Measurements from ENCODE around the gene BTG2.
"Not testable (repeated sequence)": the region's sequence is repeated elsewhere in the genome, so short reads cannot be mapped to it uniquely, and the experiment has no call there.

The BTG2 gene, protein sequence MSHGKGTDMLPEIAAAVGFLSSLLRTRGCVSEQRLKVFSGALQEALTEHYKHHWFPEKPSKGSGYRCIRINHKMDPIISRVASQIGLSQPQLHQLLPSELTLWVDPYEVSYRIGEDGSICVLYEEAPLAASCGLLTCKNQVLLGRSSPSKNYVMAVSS

DNA sequence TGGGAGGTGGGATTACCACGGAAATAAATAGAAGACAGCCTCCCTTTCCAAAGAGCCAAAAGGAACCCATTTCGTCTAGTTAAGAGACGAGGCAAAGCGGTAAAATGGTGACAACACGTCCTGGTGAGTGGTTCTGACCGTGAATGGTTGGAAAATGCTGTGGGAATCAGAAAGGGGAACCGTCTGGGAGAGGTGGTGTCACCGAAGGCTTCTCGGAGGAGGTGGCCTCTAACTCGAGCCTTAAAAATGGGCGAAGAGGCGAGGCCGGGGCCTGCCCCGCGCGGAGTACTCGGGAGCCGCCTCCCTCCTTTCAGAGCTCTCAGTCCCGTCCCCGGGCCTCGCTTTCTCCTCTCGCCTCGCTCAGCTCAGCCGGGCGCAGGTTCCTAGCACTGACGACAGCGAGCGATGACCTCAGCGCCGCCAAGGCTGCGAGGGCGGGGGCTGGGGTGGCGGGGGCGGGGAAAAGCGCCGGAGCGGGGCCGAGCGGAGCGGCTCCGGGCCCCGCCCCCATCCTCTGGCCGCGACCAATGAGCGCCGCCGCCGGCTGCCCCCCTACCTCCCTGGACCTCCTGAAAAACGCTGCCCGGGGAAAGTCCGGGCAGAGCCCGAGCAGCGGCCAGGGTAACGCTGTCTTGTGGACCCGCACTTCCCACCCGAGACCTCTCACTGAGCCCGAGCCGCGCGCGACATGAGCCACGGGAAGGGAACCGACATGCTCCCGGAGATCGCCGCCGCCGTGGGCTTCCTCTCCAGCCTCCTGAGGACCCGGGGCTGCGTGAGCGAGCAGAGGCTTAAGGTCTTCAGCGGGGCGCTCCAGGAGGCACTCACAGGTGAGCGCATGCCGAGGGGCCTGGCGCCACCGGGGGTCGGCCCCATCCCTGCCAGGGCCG, at the start of gene BTG2:
BTG2 (plus strand) TSS at position 601 of the 890 bp plus-strand sequence; CDS start at position 689, 88 bp downstream.
- peaks cover 32 to 34% (median 34%) of the 10 kb centered on the region in 3 donors for H3K36me3 ChIP-seq
- peak; percentile 93 to 97 for DNase-seq
- no peaks in the 10 kb centered on the region for H3K27me3 ChIP-seq
- intact Hi-C loops (cut with DNase I; ENCODE audit: low total_unique reads): no loop called here
- TF ChIP-seq, protein P1, sequence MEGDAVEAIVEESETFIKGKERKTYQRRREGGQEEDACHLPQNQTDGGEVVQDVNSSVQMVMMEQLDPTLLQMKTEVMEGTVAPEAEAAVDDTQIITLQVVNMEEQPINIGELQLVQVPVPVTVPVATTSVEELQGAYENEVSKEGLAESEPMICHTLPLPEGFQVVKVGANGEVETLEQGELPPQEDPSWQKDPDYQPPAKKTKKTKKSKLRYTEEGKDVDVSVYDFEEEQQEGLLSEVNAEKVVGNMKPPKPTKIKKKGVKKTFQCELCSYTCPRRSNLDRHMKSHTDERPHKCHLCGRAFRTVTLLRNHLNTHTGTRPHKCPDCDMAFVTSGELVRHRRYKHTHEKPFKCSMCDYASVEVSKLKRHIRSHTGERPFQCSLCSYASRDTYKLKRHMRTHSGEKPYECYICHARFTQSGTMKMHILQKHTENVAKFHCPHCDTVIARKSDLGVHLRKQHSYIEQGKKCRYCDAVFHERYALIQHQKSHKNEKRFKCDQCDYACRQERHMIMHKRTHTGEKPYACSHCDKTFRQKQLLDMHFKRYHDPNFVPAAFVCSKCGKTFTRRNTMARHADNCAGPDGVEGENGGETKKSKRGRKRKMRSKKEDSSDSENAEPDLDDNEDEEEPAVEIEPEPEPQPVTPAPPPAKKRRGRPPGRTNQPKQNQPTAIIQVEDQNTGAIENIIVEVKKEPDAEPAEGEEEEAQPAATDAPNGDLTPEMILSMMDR (IDR thresholded peaks at IDR 0.05): peak in 1 of 2 experiments; percentile 21
- H3K4me1 ChIP-seq: peaks cover 0 to 42% (median 33%) of the 10 kb centered on the region in 4 donors
- no peaks in the 10 kb centered on the region for H3K9me3 ChIP-seq
- peak within 1 kb of the TSS; percentile 100 for H3K27ac ChIP-seq
- peak within 1 kb of the TSS; percentile 94 to 100 for H3K4me3 ChIP-seq

DNA sequence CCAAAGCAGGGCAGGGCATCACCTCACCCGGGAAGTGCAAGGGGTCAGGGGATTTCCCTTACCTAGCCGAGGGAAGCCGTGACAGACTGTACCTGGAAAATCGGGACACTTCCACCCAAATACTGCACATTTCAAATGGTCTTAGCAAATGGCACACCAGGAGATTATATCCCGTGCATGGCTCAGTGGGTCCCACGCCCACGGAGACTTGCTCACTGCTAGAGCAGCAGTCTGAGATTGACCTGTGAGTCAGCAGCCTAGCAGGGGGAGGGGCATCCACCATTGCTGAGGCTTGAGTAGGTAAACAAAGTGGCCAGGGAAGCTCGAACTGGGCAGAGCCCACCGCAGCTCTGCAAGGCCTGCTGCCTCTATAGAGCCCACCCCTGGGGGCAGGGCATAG, 48.7 kb upstream of the BTG2 start:
- H3K36me3 ChIP-seq; DNase-seq; H3K4me1 ChIP-seq; H3K4me3 ChIP-seq; H3K27ac ChIP-seq; intact Hi-C loops (cut with DNase I; ENCODE audit: low total_unique reads): not testable (repeated sequence)
- H3K9me3 ChIP-seq: peaks cover 0 to 19% (median 0%) of the 10 kb centered on the region in 3 donors
- peaks cover 0 to 26% of the 10 kb centered on the region in 2 donors for H3K27me3 ChIP-seq

DNA sequence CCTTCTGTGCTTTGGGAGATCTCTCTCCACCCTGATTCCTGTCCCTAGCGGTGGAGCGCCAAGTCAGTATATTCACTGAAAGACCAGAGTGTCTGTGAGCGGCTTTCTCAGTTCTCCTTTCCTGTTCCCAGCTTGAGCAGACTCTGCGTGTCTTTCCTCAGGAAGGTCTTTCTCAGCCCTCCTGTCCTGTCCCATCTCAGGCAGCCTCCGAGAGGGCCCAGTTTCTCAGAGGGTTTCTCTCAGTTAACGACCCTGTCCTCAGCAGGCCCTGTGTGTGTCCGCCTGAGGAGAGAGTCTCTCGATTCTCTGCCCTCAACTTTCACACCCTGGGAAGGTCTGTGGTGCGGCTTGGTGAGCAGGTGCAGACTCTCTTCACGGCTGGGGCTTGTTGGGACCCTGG, 41.8 kb upstream of the BTG2 start:
- no peaks in the 10 kb centered on the region for H3K36me3 ChIP-seq
- no peak overlapping the region for H3K27ac ChIP-seq
- no peaks in the 10 kb centered on the region for H3K27me3 ChIP-seq
- intact Hi-C loops (cut with DNase I; ENCODE audit: low total_unique reads): no loop called here
- no peak for DNase-seq
- TF ChIP-seq, protein P1 (IDR thresholded peaks at IDR 0.05): no peak
- no peaks in the 10 kb centered on the region for H3K9me3 ChIP-seq
- no peak overlapping the region for H3K4me3 ChIP-seq
- peaks cover 0 to 3% (median 0%) of the 10 kb centered on the region in 4 donors for H3K4me1 ChIP-seq

DNA sequence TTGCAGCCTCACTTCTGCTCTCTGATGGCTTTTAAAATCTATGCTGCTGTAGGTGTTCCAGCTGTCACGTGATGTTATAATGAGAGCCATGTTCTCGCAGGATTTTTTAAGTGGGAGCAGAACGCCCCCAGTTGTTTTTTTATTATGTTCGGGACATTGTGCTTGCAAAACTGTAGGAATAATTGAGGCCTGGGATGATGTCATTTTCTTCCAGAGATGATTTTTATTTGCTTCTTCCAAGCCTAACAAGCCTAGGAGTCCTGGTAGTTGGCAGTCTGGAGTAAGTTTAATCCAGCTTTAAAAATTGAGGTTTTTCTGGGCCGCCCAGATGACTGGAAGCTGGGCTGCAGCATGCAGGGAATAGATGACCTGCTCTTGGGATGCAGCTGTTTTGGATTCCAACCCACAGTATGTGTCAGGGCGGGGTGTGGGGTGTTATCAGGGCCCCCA, 41.2 kb upstream of the BTG2 start:
- Histone ChIP-seq H3K9me3 (no peaks in the 10 kb centered on the region), H3K27me3 (no peaks in the 10 kb centered on the region), H3K4me1 (peaks cover 0 to 3% (median 0%) of the 10 kb centered on the region in 4 donors), H3K27ac (no peak overlapping the region), H3K4me3 (no peak overlapping the region), H3K36me3 (no peaks in the 10 kb centered on the region)
- TF ChIP-seq, protein P1 (IDR thresholded peaks at IDR 0.05): no peak
- no peak for DNase-seq
- intact Hi-C loops (cut with DNase I; ENCODE audit: low total_unique reads): no loop called here

DNA sequence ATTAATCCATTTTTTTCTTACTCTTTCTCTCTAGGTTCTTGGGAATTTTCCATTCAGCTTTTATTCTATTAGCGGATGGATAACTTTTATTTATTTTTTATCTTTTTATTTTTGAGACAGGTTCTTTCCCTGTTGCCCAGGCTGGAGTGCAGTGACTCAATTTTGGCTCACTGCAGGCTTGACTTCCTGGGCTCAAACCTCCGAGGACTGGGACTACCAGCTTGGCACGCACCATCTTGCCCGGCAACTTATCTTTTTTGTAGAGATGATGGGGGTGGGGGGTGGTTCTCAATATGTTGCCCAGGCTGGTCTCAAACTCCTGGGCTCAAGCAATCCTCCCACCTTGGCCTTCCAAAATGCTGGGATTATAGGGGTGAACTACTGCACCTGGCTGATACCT, 39.8 kb upstream of the BTG2 start:
- Histone ChIP-seq H3K4me3 (no peak overlapping the region), H3K36me3 (no peaks in the 10 kb centered on the region), H3K9me3 (no peaks in the 10 kb centered on the region), H3K4me1 (peaks cover 0 to 3% (median 0%) of the 10 kb centered on the region in 4 donors), H3K27ac (no peak overlapping the region), H3K27me3 (no peaks in the 10 kb centered on the region)
- DNase-seq: no peak
- TF ChIP-seq, protein P1 (IDR thresholded peaks at IDR 0.05): no peak
- intact Hi-C loops (cut with DNase I; ENCODE audit: low total_unique reads): no loop called here

DNA sequence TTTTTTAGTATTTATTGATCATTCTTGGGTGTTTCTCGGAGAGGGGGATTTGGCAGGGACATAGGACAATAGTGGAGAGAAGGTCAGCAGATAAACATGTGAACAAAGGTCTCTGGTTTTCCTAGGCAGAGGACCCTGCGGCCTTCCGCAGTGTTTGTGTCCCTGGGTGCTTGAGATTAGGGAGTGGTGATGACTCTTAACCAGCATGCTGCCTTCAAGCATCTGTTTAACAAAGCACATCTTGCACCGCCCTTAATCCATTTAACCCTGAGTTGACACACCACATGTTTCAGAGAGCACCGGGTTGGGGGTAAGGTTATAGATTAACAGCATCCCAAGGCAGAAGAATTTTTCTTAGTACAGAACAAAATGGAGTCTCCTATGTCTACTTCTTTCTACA, 39.2 kb upstream of the BTG2 start:
- intact Hi-C loops (cut with DNase I; ENCODE audit: low total_unique reads): loop anchor here (2.0 kb wide), 1 partner anchor 61 kb away; no protein-coding TSS in a partner anchor
- H3K9me3 ChIP-seq, H3K4me3 ChIP-seq, H3K27me3 ChIP-seq, H3K27ac ChIP-seq, H3K36me3 ChIP-seq, H3K4me1 ChIP-seq, DNase-seq: not testable (repeated sequence)
